ENCODE results near the gene KIF16B. TPM values are rescaled to one million over a fixed set of nuclear protein-coding genes. Genes with fewer than 3 reads are reported as not detected.

Gene KIF16B
- total and polyA plus RNA-seq, 2 of the 8 experiments (the other 6 are each of a cell fraction or from before 2014, with no cell fraction given): 3.0 to 9.2 TPM

DNA sequence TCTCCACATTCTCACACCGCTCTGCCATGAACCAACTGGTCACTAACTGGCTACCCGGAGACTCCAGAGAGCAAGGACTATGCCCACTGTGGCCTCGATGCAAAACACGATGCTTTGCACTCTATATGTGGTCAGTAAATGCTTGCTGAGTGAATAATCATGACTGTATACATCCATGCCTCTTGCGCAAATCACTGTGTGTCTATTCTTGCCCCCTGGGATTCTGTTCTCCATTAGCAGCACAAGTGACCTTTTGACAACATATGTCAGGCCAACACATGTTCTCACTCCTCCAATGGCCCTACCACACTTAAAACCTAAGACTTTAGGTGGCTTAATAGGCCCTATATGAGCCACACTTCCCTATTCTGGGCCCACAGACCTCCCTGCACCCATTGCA lies 16.9 kb downstream of the KIF16B start:
- no peak overlapping the region for H2BK12ac ChIP-seq (ENCODE audit: low read depth, low read length)
- no peak overlapping the region for H3K56ac ChIP-seq (replicated peaks; ENCODE audit: insufficient read length, low read depth, low read length)
- no peak overlapping the region for H3K23ac ChIP-seq (ENCODE audit: insufficient read length)
- WGBS, 2 experiments (ENCODE audit: extremely low coverage in 1 of 2, insufficient coverage in 1 of 2, insufficient read length in 1 of 2, insufficient replicate concordance in 2 of 2, low coverage in 1 of 2, low lambda C conversion rate in 2 of 2, missing lambda C conversion rate in 1 of 2): 88% methylated on average over 5 of the region's 5 CpGs; no CpG with 5 or more reads in 1 of the 2 experiments
- ChIA-PET CTCF (ENCODE audit: partially characterized antibody) (interaction anchor here (0.6 kb wide), 1 partner anchor 48 kb away, joined by 3 read pairs; no protein-coding TSS in a partner anchor), POLR2A (ENCODE audit: partially characterized antibody) (no interaction called here)
- peaks cover 6% of the 10 kb centered on the region; the same call in 1 of the 2 replicates for H3K79me1 ChIP-seq (ENCODE audit: low read depth, low read length)
- no peak overlapping the region for H3K9ac ChIP-seq (replicated peaks in 1 of 4; ENCODE audit: extremely low read depth in 1 of 4, low read depth in 3 of 4, low read length in 3 of 4)
- H2AFZ ChIP-seq (ENCODE audit: low read length): no peak overlapping the region
- H3K18ac ChIP-seq (ENCODE audit: extremely low read depth, low read length): no peak overlapping the region
- H2AK5ac ChIP-seq (ENCODE audit: low read depth, low read length): no peak overlapping the region; the same call in 1 of the 2 replicates
- no peaks in the 10 kb centered on the region for H3K27me3 ChIP-seq (replicated peaks in 1 of 4; ENCODE audit: control insufficient read depth in 3 of 4, extremely low read depth in 1 of 4, insufficient read depth in 3 of 4, low read length in 3 of 4)
- peaks cover 0 to 4% of the 10 kb centered on the region in 2 experiments for H4K20me1 ChIP-seq (replicated peaks in 1 of 2; ENCODE audit: control insufficient read depth in 1 of 2, insufficient read depth in 2 of 2, low read length in 2 of 2)
- peaks cover 0 to 6% of the 10 kb centered on the region in 2 experiments; a peak in 1 of 4 replicates for H3K79me2 ChIP-seq (ENCODE audit: control insufficient read depth in 1 of 2, insufficient read depth in 2 of 2, low read length in 2 of 2)
- H2BK20ac ChIP-seq (ENCODE audit: low read length): no peak overlapping the region
- H3K23me2 ChIP-seq (ENCODE audit: low read depth, low read length): no peaks in the 10 kb centered on the region
- no peak overlapping the region for H3K4me3 ChIP-seq (ENCODE audit: extremely low read depth in 1 of 4, insufficient read depth in 2 of 4, low read depth in 3 of 4, low read length in 4 of 4)
- H2BK5ac ChIP-seq (ENCODE audit: low read depth, low read length): no peak overlapping the region; the same call in 1 of the 2 replicates
- FAIRE-seq: no peak
- H3K14ac ChIP-seq (ENCODE audit: insufficient read length): no peak overlapping the region
- no peak overlapping the region for H4K91ac ChIP-seq (replicated peaks; ENCODE audit: insufficient read length, low read length)
- no peak overlapping the region for H3K4ac ChIP-seq (replicated peaks; ENCODE audit: insufficient read length, low read depth, low read length)
- H2BK120ac ChIP-seq (replicated peaks; ENCODE audit: low read depth, low read length): no peak overlapping the region
- DNase-seq (ENCODE audit: low read depth in 1 of 2, low spot score in 2 of 2): no peak
- H3K36me3 ChIP-seq (ENCODE audit: control insufficient read depth in 2 of 4, insufficient read depth in 4 of 4, low read length in 3 of 4): no peaks in the 10 kb centered on the region
- no peak overlapping the region for H3K27ac ChIP-seq (ENCODE audit: low read depth, low read length)
- TF ChIP-seq CREB1 (IDR thresholded peaks at IDR 0.05) (no peak), POLR2AphosphoS5 (IDR thresholded peaks at IDR 0.05; ENCODE audit: low read depth, low read length) (no peak), CTBP2 (IDR thresholded peaks at IDR 0.05; ENCODE audit: borderline replicate concordance, insufficient read depth, insufficient read length, low read length) (no peak), HDAC6 (IDR thresholded peaks at IDR 0.05; ENCODE audit: low read depth, low read length) (no peak)
- no peak overlapping the region for H2BK15ac ChIP-seq (ENCODE audit: low read length)
- H4K5ac ChIP-seq (ENCODE audit: insufficient read length, low read depth, low read length): no peak overlapping the region
- peaks cover 11 to 16% of the 10 kb centered on the region in 2 experiments; a peak in 3 of 4 replicates for H3K9me3 ChIP-seq (ENCODE audit: insufficient read depth in 2 of 2, low read depth in 1 of 2, low read length in 1 of 2)
- H3K4me2 ChIP-seq (ENCODE audit: insufficient read depth in 1 of 2, low read depth in 2 of 2, low read length in 2 of 2): no peak overlapping the region
- H3K4me1 ChIP-seq (replicated peaks in 1 of 4; ENCODE audit: control insufficient read depth in 3 of 4, insufficient read depth in 4 of 4, low read length in 3 of 4): peaks cover 0 to 3% (median 0%) of the 10 kb centered on the region in 4 experiments; a peak in 1 of 7 replicates
- no peak overlapping the region for H4K8ac ChIP-seq (ENCODE audit: extremely low read depth, insufficient read depth, low read length)

Measured in H1 (cell line).